Measurements from ENCODE around the gene ACTR1A.
"Not testable (repeated sequence)": the region's sequence is repeated elsewhere in the genome, so short reads cannot be mapped to it uniquely, and the experiment has no call there.

The ACTR1A gene

GRCh38 chr10:102458656-102459055 is 43.9 kb downstream of the ACTR1A start:
- no peak overlapping the region for H3K27ac ChIP-seq
- no peak for DNase-seq (ENCODE audit: low read depth, low spot score)

GRCh38 chr10:102457591-102458150 is 44.8 kb downstream of the ACTR1A start:
- no peak for DNase-seq (ENCODE audit: low read depth, low spot score)
- no peak overlapping the region for H3K27ac ChIP-seq

GRCh38 chr10:102455893-102456471 is 46.5 kb downstream of the ACTR1A start:
- no peak for DNase-seq (ENCODE audit: low read depth, low spot score)
- H3K27ac ChIP-seq = peak overlapping the region; percentile 76

- not testable (repeated sequence) for DNase-seq (ENCODE audit: low read depth, low spot score)
- H3K27ac ChIP-seq = peak overlapping the region; percentile 76
These were observed 47.6 kb downstream of the ACTR1A start for GRCh38 chr10:102454662-102455487.

- no peak for DNase-seq (ENCODE audit: low read depth, low spot score)
- peak overlapping the region; percentile 76 for H3K27ac ChIP-seq
These were observed 49.0 kb downstream of the ACTR1A start for GRCh38 chr10:102453502-102453901.

GRCh38 chr10:102452672-102453340 is 49.7 kb downstream of the ACTR1A start:
- peak overlapping the region; percentile 76 for H3K27ac ChIP-seq
- no peak for DNase-seq (ENCODE audit: low read depth, low spot score)

DNA sequence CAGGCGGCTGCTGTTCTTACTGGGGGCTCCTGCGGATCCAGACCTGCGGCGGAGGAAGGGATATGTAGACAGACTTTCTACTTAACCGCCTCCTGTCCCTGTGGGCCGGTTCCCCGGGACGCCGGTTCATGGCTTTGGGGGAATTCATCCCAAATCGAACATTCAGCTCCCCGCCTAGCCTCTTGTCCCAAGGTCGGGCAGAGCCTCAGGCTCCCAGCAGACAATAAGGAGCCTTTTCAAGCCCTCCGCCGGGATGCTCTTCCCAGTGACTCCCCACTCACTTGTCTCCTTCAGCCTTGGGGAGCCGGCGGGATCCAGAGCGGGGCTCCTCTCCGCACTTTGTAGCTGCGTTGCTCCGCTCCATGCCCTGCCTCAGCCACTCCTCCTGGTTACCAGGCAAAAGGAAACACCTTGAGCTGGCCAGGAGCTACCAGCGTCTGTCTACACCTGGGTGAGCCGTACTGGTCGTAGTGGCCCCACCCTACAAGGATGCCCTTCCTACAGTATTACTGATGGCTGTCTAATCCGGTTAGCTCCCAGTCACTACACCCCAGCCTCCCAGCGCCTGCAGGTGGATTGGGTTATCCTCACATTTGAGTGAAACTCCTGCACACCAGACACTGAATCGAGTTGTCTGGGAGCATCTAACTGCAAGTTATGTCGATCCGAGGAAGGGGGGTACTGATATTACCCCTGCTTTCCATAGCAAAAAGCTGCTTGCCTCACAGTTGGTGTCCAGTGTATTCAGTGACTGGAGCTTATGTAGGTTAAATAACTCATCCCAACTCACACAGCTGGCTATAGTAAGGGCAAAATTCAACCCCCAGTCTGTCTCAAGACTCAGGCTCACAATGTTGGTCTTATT is 51.2 kb downstream of the ACTR1A start, which contains the start of gene C10orf95:
Gene C10orf95 (minus strand): TSS at position 439 of the 865 bp plus-strand sequence. CDS start 450 bp downstream, outside the sequence.
- DNase-seq (ENCODE audit: low read depth, low spot score) = no peak
- peak within 1 kb of the TSS; percentile 82 for H3K27ac ChIP-seq

GRCh38 chr10:102450374-102451104 is 52.0 kb downstream of the ACTR1A start:
- peak overlapping the region; percentile 82 for H3K27ac ChIP-seq
- peak; percentile 44 for DNase-seq (ENCODE audit: low read depth, low spot score)

DNA sequence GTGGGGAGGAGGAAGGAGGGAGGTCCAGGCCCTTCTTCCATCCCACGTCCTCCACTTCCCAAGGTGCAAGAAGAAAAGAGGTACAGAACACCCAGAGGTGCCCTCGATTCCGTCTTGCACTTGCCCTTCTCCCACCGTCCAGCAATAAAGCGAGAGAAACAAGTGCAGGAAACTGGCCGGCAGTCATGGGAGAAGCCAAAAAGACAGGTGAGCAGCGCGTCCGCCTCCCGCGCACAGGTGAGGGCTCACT is 52.5 kb downstream of the ACTR1A start:
- peak overlapping the region; percentile 82 for H3K27ac ChIP-seq
- DNase-seq (ENCODE audit: low read depth, low spot score) = no peak

DNA sequence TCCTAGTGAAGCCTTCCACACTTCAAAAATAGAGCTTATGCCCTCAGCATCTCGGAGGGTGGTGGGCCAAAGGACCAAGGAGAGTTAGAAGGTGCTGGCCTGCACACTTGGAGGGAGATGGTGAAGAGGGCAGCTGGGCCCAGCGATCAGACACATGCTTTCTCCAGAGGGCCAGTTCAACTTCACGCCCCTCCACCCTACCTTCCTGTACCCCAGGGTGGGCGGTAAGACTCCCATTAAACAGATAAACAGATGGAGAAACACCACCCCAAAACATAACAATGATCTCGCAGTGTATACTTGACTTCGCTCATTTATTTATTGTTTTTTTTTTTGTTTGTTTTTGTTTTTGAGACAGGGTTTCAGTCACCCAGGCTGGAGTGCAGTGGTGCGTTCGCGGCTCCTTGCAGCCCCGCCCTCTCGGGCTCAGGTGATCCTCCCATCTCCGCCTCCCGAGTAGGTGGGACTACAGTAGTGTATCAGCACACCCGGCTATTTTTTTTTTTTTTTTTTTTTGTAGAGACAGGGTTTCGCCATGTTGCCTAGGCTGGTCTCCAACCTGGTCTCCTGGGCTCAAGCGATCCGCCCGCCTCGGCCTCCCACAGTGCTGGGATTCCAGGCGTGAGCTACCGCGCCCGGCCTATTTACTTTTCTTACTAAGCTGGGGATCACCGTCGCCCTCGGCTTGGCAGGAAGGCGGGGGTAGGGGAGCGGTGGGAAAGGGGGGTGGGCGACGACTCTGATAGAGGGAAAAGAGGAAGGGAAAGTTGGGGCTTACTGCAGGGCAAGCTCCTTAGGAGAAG is 53.0 kb downstream of the ACTR1A start:
- peak overlapping the region; percentile 82 for H3K27ac ChIP-seq
- peak; percentile 50 for DNase-seq (ENCODE audit: low read depth, low spot score)

- no peak overlapping the region for H3K27ac ChIP-seq
- no peak for DNase-seq (ENCODE audit: low read depth, low spot score)
These were observed 57.7 kb downstream of the ACTR1A start for GRCh38 chr10:102444851-102445250.

DNA sequence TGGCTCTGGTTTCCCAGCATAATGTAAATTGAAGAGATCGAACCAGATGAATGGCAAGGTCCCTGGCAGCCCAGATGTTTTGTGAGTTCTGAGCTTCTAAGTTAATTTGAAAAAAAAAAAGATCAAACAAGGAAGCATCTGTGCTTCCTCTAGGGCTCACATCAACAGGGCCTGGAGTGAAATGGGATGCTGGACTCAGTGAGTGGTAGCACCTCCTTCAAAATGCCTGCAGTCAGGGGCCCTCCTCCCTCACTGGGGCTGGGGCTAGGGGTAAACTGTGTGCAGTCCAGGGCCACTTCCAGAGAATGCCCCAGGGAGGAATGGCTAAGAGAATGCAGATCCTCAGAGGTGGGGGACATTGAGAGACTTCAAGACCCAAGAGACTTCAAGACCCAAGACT is 64.1 kb downstream of the ACTR1A start:
- H3K27ac ChIP-seq = no peak overlapping the region
- DNase-seq (ENCODE audit: low read depth, low spot score) = no peak

GRCh38 chr10:102437515-102437914 is 65.0 kb downstream of the ACTR1A start:
- no peak overlapping the region for H3K27ac ChIP-seq
- DNase-seq (ENCODE audit: low read depth, low spot score) = no peak

DNA sequence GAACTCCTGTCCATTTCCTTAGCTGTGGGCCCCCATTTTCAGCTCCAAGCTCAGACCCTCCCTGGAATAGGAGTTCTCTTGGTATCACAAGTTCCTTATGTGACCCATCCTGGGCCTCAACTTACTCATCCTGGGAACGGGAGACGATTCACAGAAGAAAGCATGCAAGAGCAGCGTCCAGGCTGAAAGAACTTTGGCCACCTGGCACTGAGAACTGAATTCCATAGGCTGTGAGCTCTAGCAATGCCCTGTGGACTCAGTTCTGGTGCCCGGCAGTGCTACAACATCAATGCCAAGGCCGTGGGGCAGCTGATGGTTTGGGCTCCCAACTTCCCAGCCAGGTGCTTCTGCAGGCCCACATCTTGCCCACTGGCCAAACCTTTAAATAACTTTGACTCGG is 66.2 kb downstream of the ACTR1A start:
- no peak for DNase-seq (ENCODE audit: low read depth, low spot score)
- no peak overlapping the region for H3K27ac ChIP-seq

- H3K27ac ChIP-seq = no peak overlapping the region
- DNase-seq (ENCODE audit: low read depth, low spot score) = no peak
These were observed 66.8 kb downstream of the ACTR1A start for GRCh38 chr10:102435529-102436233.

DNA sequence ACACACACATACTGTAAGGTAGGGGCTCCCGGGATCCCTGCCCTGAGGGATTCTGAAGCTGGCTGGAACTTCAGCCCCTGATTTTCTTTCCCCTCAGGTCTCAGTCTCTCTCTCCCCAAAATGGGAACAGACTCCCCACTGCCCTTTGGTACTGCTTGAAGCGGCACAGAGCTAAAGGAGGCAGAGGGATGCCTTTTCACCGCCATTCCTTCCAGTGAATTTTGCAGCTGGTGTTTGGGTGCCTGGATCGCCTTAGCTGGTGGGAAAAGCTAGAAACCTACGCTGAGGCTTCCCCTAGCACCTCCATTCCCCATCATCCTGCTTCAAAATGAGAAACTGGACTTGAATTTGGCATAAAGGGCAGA is 67.4 kb downstream of the ACTR1A start:
- no peak for DNase-seq (ENCODE audit: low read depth, low spot score)
- H3K27ac ChIP-seq = no peak overlapping the region

DNA sequence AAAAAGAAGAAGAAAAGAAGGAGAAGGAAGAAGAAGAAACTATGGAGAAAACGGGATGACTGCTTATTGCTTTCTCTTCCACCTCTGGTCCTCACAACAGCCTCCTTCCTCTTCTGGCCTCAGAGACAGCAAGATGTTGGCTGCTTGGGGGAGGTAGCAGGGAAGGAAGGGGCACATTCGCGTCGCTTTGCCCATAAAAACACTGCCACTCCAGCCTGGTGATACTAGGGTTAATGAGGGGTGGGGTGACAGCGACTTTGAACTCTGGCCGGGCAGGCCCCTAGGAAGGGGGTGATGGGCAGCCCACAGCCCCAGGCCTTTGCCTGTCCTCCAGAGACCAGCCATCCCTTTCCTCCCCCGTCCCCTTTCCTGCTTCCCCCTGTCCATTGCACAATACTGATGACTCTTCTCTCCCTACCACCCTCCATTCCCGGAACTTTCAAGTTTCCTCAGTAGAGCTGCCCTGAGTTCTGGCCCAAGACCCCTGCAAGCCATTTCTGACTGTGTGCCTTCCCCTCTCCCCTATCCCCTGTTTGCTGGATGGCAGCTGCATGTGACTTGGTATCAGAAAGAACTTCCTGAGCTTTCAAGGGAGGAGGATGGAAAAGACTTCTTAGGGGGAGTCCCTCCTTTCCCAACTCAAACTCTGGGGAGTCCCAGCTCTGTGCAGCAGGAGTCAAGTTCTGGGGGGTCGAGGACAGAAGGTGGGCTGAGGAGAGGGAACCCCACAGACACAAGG is 67.9 kb downstream of the ACTR1A start:
- no peak for DNase-seq (ENCODE audit: low read depth, low spot score)
- no peak overlapping the region for H3K27ac ChIP-seq

Measured in epithelial cell of prostate (primary cell).